COLO829 (cell line): ENCODE measurements around the gene DUSP5.
"Not testable (repeated sequence)": the region's sequence is repeated elsewhere in the genome, so short reads cannot be mapped to it uniquely, and the experiment has no call there.

Experiments used
- DNase-seq: peaks from one replicate; pipeline ENCODE4 v3.0.0; 2012; ENCODE audit warnings: low spot score

Gene DUSP5, protein sequence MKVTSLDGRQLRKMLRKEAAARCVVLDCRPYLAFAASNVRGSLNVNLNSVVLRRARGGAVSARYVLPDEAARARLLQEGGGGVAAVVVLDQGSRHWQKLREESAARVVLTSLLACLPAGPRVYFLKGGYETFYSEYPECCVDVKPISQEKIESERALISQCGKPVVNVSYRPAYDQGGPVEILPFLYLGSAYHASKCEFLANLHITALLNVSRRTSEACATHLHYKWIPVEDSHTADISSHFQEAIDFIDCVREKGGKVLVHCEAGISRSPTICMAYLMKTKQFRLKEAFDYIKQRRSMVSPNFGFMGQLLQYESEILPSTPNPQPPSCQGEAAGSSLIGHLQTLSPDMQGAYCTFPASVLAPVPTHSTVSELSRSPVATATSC

GRCh38 chr10:110497438-110498086 lies at the start of gene DUSP5:
Gene DUSP5, plus strand, starts transcription at chr10:110497907. Its CDS starts 215 bp downstream, at chr10:110498122.
- DNase-seq, result peak; percentile 78

GRCh38 chr10:110448682-110449418 lies 48.9 kb upstream of the DUSP5 start:
- DNase-seq, result no peak

GRCh38 chr10:110455446-110455845 lies 42.3 kb upstream of the DUSP5 start:
- no peak for DNase-seq

DNA sequence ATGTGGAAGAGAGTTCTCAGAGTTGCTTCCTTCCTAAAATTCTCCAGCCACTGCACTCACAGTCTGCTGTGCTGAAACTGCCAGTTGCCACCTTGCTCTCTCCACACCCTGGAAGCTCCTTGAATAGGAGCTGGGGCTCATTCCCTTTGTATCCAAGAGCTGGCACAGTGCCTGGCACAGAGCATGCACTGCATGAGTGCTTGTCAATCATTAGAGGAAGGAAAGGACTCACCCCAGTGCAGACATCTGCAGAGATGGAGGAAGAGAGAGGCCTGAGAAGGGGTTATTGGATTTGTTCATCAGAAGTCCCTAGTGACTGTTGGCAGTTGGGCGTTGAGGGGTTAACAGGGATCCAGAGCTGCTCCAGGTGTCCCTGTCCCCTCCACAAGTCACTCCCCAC lies 41.7 kb upstream of the DUSP5 start:
- DNase-seq, result no peak

DNA sequence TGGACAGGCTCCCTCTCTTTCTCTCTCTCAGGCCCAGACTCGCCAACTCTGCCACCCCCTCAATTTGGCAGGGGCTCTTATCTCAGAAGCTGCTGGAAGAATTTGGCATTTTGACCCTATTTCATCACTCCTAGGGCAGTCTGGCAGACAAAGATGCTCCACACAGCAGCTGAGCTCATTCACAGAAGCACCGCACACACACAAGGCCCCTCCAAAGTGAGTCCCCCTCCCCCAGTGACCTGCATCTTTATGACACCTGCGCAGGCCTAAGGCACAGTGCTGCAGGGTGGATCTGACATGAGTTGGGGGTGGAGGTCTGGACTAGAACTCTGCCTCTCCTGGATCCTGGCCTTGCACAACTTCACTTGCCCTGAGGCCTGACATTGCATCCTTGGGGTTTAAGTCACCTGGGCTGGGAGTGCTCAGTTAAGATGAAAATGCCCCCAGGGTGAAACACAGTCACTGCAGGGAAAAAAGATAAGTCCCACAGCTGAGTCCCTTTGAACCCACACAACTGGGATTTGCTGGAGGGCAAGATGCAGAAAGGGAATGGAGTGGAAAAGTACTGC lies 41.1 kb upstream of the DUSP5 start:
- DNase-seq, result no peak

- no peak for DNase-seq
Measured at GRCh38 chr10:110457851-110458250, 39.9 kb upstream of the DUSP5 start.

DNA sequence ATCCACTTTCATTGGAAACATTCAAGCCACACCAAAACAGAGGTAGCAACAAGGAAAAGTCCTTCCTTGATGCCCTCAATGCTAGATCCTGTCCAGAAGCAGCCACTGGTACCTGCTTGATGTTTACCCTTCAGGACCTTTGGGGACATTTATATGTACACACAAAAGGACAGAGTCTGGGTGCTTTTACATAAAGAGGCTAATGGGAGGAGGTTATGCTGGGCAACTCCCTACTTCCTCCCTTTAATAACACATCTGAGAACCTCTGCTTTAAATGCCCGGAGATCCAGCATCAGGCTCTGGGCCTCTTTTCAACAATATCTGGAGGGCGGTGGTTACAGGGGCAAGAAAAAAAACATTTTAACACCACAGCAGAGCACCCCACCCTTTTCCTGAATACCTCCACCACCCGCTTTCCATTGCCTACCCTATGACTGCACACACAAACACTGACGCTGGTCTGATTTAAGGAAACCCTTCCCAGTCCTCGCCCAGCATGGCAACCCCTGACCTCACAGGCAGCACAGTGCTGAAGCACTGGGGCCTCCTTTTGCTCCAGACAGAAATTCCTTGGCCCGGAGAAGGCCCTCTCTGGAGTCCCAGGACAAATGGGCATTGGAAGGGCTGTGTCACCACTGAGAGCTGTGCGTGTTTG lies 39.3 kb upstream of the DUSP5 start:
- DNase-seq, result no peak

- no peak for DNase-seq
Measured at GRCh38 chr10:110459600-110459999, 38.1 kb upstream of the DUSP5 start.

DNA sequence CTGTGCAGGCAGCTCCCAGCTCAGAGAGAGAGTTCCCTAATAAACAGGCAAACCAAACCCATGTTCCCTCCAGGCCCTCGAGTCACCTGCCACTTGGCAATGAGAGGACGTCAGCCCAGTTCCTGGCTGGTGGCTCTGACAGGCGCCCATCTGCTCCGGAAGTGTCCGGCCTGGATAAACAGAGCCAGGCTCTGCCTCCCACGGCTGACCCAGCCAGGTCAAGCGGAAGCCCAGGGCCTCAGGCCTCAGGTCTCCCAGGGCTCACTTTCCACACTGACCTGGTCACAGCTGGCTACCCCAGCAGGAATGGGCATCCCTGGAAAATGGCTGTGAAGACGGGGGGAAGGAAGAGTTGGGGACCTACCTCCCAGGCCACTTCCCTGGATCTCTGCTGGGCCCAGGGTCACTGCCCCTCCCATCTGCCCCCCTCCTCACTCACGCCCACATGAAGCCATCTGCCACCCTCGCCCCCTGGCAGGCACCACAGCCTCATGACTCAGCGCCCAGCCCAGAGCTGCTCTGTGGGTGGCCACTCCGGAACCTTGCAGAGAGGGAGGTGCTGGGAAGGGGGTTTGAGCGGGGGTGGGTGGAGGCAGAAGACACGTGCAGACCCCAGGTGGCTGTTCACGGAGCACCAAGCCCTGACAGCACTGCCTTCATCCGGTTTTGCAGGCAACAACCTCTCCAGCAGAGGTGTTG lies 37.4 kb upstream of the DUSP5 start:
- no peak for DNase-seq

GRCh38 chr10:110461088-110461487 lies 36.6 kb upstream of the DUSP5 start:
- DNase-seq, result no peak

- no peak for DNase-seq
Measured at GRCh38 chr10:110461530-110461929, 36.2 kb upstream of the DUSP5 start.

DNA sequence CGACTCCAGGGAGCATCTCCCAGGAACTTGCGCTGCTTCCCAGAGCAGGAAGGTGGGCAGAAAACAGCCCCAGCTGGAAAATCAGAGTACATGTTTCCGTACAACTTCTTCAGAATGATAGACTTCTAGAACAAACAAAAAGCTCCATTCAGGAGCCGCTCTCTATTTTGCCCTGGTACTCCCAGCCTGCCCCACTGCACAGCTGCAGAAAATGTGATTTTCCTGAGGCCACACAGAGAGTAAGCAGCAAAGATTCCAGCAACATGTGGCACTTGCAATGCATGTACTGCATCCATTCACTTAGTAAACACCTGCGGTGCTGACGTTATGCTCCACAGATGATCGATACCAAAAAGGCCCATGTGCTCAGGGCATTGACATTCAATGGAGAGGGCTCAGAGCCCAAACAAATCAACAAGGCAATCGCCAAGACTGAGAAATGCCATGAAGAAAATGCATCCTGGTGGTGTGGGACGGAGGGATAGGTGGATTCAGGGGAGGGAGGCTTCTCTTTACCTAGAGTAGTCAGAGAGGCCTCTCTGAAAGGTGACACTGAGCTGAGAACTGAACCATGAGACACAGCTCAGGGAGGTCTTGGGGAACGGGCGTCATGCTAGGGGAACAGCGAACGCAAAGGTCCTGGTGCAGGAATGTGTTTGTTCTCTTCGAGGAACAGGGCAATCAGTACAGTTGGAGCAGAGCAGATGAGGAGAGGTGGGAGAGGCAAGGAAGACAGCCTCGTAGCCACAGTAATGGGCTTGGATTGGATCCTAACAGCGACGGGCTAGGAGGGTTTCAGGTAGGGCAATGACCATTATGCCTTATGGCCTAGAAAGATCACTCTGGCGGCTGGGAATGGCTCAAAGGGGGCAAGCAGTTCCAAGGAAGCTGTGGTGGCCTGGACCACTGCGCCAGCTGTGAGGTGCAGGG lies 35.3 kb upstream of the DUSP5 start:
- DNase-seq, result no peak

- not testable (repeated sequence) for DNase-seq
Measured at GRCh38 chr10:110468258-110468657, 29.4 kb upstream of the DUSP5 start.

- DNase-seq, result not testable (repeated sequence)
Measured at GRCh38 chr10:110470541-110470940, 27.2 kb upstream of the DUSP5 start.

DNA sequence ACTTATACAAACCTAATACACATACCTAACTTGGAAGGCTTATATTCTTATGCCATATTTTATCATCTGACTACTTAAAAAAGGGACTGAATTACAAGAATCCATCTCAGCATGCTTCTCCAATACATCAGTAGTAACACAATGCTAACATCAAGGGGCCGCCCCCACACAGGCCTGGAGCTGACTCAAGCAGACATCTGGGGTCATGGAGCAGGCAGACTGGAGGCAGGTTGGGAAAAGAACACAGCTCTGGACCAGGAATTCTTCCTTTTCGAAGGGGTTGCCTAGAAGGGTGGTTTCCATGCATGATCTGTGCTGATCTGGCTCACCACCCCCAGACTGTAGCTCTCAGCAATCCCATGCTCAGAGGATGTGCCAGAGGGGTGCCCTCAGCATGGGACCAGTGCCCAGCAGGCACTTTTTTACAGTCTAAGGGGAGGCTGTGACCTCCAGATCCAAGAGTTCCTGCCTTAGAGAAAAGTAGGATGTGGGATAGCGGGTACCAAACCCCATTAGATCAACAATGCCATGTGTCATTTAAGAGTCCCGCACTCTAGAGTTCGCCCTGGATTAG lies 26.1 kb upstream of the DUSP5 start:
- peak; percentile 42 for DNase-seq

DNA sequence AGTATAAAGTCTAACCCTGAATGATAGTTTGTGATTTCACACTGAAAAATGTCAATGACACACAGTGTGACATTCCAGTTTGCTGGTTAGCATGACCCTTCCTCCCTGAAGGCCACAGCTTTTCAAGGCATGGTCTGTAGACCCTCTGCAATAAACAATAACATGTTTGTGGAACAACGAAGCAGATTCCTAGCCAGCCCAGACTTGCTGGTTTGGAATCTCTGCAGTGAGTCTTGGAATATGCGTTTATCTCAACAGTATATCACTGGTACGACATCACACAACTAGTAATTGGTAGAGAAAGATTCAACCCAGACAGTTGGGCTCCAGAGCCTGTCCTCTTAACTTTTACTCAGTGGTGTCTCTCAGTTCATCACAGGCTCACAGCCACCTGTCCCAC lies 23.7 kb upstream of the DUSP5 start:
- DNase-seq, result no peak

DNA sequence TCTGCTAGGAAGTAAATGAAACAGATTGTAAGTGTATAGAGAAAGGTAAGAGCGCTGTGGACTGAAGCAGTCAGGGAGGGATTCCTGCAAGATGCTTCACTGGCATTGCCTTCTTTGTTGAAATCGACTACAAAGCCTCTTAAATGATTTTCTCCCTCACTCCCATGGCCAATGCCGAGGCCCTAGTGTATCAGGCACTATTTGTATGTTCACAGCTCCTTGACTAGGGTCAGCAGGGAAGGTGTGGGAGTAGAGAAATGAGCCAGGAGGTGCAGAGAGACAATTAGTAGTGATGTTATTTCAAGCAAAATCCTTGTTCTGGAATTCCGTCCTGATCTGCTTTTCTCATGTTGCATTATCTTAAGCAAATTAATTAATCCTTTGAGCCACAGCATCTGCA lies 22.9 kb upstream of the DUSP5 start:
- DNase-seq, result no peak

DNA sequence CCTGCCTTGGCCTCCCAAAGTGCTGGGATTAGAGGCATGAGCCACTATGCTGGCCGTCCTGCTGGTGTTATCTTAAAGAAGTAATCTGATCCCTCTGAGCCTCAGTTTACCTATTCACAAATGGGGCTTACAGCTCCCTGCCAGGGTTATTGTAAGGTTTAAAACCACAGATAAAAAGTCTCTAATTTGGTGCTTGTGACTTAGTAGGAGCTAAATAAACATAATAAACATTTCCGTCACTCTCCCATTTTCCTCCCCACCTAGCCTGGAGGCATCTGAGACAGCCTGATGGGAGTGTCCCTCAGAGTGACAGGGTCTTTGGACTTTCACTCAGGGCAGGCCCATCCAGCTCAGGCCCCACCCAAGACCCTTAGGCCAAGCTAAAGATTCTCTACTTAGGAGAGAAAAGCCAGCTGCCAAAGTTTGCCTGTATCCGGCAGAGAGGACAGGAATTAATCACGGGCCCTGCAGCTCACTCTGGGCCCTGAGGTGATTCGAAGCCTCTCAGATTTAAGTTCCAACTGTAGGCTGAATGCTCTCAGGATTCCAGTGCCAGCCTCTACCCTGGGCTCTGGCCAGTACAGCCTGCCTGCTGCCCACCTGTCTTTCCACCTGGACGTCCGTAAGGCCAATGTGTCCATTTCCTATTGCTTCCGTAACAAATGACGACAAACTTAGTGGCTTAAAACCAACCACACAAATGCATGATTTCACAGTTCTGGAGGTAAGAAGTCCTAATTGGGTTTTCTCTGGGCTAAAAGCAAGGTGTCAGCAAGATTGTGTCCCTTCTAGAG lies 21.8 kb upstream of the DUSP5 start:
- no peak for DNase-seq

- DNase-seq, result no peak
Measured at GRCh38 chr10:110479710-110480109, 18.0 kb upstream of the DUSP5 start.
